Mammary microvascular endothelial cell (primary cell): Measurements from ENCODE around the gene FCHO1. TPM values are rescaled to one million over a fixed set of nuclear protein-coding genes. Genes with fewer than 3 reads are reported as not detected.

ENCODE experiments used
- total RNA-seq: library from RNA; depleted of rRNA; stranded (reverse); fragments of >200 nt; gene quantifications from 2 replicates; pipeline ENCODE4 v1.2.3, GENCODE V29; 2015

Gene FCHO1, protein sequence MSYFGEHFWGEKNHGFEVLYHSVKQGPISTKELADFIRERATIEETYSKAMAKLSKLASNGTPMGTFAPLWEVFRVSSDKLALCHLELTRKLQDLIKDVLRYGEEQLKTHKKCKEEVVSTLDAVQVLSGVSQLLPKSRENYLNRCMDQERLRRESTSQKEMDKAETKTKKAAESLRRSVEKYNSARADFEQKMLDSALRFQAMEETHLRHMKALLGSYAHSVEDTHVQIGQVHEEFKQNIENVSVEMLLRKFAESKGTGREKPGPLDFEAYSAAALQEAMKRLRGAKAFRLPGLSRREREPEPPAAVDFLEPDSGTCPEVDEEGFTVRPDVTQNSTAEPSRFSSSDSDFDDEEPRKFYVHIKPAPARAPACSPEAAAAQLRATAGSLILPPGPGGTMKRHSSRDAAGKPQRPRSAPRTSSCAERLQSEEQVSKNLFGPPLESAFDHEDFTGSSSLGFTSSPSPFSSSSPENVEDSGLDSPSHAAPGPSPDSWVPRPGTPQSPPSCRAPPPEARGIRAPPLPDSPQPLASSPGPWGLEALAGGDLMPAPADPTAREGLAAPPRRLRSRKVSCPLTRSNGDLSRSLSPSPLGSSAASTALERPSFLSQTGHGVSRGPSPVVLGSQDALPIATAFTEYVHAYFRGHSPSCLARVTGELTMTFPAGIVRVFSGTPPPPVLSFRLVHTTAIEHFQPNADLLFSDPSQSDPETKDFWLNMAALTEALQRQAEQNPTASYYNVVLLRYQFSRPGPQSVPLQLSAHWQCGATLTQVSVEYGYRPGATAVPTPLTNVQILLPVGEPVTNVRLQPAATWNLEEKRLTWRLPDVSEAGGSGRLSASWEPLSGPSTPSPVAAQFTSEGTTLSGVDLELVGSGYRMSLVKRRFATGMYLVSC
- total RNA-seq, result 0.87 and 3.3 TPM in 2 replicates

DNA sequence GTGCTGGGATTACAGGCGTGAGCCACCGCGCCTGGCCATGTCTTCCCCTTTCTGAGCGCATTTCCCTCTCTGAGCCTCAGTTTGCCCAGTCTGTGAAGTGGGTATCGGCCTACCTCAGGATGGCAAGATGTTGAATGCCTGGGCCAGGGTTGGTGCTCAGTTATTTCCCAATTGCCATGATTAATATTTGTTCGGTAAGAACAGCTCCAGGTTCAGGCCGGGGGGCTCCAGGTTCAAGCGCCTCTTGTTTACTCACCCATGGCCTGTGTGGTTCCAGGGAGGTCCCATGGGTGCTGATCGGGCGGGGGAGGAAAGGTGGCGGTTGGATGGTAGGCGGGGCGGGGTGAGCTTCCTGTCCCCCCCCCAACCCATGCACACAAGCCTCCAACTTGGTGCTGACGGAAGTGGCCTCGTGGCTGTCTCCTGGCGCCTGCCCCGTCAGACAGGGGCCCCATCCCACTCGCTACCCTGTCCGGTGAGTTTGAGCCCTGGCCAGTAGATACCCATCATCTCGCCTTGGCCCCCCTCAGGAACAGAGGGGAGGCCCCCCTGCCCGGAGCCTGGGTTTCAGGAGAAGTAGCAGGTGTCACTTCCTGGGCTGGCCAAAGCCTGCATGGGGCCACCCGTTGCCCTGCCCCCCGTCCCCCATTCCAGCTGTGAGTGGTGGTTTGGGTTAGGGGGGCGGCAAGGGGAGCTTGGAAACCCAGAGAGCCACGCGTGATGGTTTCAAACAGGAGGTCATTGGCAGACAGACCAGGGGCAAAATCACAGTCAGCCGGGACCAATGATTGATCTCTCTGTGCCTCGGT lies at the start of gene FCHO1:
FCHO1 (plus strand) TSS at position 375 of the 809 bp plus-strand sequence. CDS start 3,688 bp downstream, outside the sequence.

DNA sequence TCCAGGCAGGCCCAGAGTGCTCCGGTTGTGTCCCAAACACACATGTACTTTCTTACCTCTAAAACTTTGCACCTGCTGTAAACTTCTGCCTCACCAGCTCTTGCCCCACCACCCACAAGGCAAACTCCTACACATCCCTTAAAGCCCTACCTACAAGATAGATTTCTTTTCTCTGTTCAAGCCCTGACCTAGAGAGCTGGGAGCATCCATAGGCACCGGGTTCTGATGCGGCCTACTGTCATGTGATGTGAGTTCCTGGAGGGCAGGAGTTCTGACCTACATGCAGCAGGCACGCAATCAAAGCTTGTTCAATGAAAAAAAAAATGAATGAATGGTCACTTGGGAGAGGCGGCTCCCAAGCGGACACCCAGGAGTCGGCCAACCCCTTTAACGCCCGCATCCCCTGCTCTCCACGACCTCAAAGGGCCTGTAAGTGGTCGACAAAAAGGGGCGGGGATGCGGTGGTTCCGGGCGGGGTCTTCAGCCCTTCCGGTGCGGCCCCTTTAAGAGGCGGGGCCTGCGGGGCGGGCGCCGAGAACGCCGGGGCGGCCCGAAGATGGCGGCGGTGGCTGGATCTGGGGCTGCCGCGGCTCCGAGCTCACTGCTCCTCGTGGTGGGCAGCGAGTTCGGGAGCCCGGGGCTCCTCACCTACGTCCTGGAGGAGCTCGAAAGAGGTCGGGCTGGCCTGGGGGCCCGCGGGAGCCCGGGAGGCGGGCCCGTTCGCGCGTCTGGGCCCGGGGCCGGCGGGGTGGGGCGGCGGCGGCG lies 32.1 kb upstream of the FCHO1 start, which contains the start of gene MAP1S:
MAP1S (plus strand) TSS at position 534 of the 765 bp plus-strand sequence; CDS start at position 557, 23 bp downstream.

DNA sequence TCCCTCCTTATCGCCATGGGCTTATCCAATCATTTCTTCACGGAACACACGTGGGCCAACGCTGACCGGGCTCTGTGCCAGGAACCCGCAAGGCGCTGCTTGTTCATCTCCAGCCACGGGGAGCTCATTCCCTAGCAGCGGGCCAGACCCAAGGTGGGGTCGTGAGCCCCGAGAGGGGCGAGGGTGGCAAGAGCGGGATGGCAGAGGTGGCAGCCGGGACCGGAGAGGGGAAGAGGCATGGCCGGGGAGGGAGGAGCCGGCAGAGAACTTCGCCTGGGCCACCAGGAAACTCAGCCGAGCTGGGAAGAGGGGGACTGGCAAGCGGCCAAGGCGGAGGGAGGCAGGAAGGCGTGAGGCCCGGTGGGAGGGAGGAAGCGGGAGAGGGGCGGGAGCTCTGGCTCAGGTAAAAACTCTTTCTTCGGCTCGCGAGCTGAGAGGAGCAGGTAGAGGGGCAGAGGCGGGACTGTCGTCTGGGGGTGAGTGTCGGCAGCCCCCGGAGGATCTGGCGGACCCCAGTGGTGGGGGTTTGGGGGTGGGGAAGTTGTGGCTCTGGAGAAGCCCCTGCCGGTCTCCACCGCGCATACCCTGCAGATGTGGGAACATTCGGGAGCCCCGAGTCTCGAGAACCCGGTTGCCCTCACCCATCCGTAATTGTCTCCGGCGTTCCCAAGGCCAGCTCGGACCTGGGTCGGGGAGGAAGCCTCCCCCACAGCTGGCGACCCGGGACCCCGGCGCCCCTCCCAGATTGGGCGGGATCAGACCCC lies 43.6 kb downstream of the FCHO1 start, which contains the start of gene B3GNT3:
B3GNT3 (plus strand) TSS at position 408 of the 764 bp plus-strand sequence. CDS start 12,670 bp downstream, outside the sequence.

DNA sequence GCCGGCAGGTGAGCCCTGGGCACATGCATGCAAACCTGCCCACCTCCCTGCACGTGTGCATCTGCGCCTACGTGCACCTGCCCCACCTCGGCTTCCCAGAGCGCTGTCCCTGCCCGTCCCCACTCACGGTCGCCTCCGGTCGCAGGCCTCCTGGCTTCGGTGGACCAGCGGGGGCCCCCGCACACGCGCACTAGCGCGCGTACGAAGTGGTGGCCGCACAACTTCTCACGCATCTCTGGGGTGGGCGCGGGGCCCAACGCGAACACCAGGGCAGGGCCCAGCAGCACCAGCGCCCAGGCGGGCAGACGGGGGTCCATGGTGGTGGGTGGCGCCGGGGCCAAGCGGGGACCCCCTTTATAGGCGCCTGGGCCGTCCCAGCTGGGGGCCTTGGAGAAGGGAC lies 69.9 kb downstream of the FCHO1 start, which contains the start of gene INSL3:
INSL3 (minus strand) TSS at position 330 of the 400 bp plus-strand sequence; CDS start at position 317, 13 bp downstream.

Other genes with a start within 250 kb of the FCHO1 start
- 92.7 and 109 TPM in 2 replicates for gene PGLS, start 239.8 kb upstream of the FCHO1 start, total RNA-seq
- 186 and 204 TPM in 2 replicates for gene COLGALT1, start 195.8 kb upstream of the FCHO1 start, total RNA-seq
- under 0.01 and 0.54 TPM in 2 replicates for gene UNC13A, start 63.1 kb upstream of the FCHO1 start, total RNA-seq
- gene MAP1S, start 32.0 kb upstream of the FCHO1 start, total RNA-seq, result 38.8 and 53.1 TPM in 2 replicates
- gene B3GNT3, start 43.7 kb downstream of the FCHO1 start, total RNA-seq, result 0.05 and 0.13 TPM in 2 replicates
- 0.44 TPM in 1 of 2 replicates, not detected in the other for gene INSL3, start 70.0 kb downstream of the FCHO1 start, total RNA-seq
- 4.7 and 5.9 TPM in 2 replicates for gene JAK3, start 96.5 kb downstream of the FCHO1 start, total RNA-seq
- 1,320 and 1,512 TPM in 2 replicates for gene RPL18A, start 108.4 kb downstream of the FCHO1 start, total RNA-seq
- not detected in 2 replicates for gene SLC5A5, start 120.5 kb downstream of the FCHO1 start, total RNA-seq
- 111 and 120 TPM in 2 replicates for gene CCDC124, start 181.5 kb downstream of the FCHO1 start, total RNA-seq
- not detected in 2 replicates for gene KCNN1, start 215.6 kb downstream of the FCHO1 start, total RNA-seq